SK-N-SH (cell line): ENCODE measurements around the gene GPC4. TPM values are rescaled to one million over a fixed set of nuclear protein-coding genes. Genes with fewer than 3 reads are reported as not detected.
A peak's percentile ranks its signal among the peaks of the same experiment; 100 is the strongest.

Experiments
- CTCF ChIA-PET: fragments of 300-600, 350-600 bp; formaldehyde crosslinking; extraction: SDS; loops from one replicate; lab custom pipeline; 2021; lab: Yijun Ruan, JAX
- POLR2A ChIA-PET: fragments of 350-600 bp; sonication (Branson Sonifier 250); formaldehyde crosslinking; extraction: SDS; loops from one replicate; lab custom pipeline; 2020; ENCODE audit warnings: antibody characterized with exemption, inconsistent platforms; lab: Yijun Ruan, JAX
- DNase-seq: peaks from one replicate; pipeline ENCODE4 v3.0.0; 2012
- H2AFZ ChIP-seq: fragments of 200-600 bp; sonication (generic); 2 replicates; pipeline ENCODE4 v1.8.1; 2016; ENCODE audit warnings: antibody characterized with exemption, mild to moderate bottlenecking, low read depth
- H3F3A ChIP-seq: fragments of 200-600 bp; sonication (generic); replicated peaks from 2 replicates; pipeline ENCODE3; 2016; ENCODE audit warnings: antibody characterized with exemption, mild to moderate bottlenecking; ENCODE audit not compliant: insufficient read depth
- H3K27ac ChIP-seq, 2 experiments: fragments of 200-500 bp in 1 of 2; fragments of 200-600 bp in 1 of 2; sonication (Bioruptor generic) in 1 of 2; sonication (generic), shearing (Covaris generic) in 1 of 2; 2 replicates each; pipeline versions ENCODE4 v1.5.1 to v1.6.1; 2014 to 2016; ENCODE audit warnings: low read depth in 2 of 2, inconsistent platforms in 1 of 2, low read length in 1 of 2, mild to moderate bottlenecking in 1 of 2, mixed read lengths in 1 of 2
- H3K27me3 ChIP-seq: fragments of 200-600 bp; sonication (generic), shearing (Covaris generic); 2 replicates; pipeline ENCODE4 v1.6.1; 2016; ENCODE audit warnings: mixed run types; ENCODE audit not compliant: insufficient read depth
- H3K36me3 ChIP-seq, 2 experiments: fragments of 200-500 bp in 1 of 2; fragments of 200-600 bp in 1 of 2; sonication (Bioruptor generic) in 1 of 2; sonication (generic) in 1 of 2; replicated peaks in 1 of 2; 2 replicates each; pipeline versions ENCODE3 to v1.5.1; 2014 to 2016; ENCODE audit warnings: low read length in 1 of 2, mild to moderate bottlenecking in 1 of 2; ENCODE audit not compliant: insufficient read depth in 2 of 2, control insufficient read depth in 1 of 2
- H3K4me1 ChIP-seq, 2 experiments: fragments of 200-500 bp in 1 of 2; fragments of 200-600 bp in 1 of 2; sonication (Bioruptor generic) in 1 of 2; sonication (generic), shearing (Covaris generic) in 1 of 2; 2 replicates each; pipeline versions ENCODE4 v1.5.1 to v1.6.1; 2014 to 2016; ENCODE audit warnings: low read depth in 1 of 2, low read length in 1 of 2, mixed run types in 1 of 2; ENCODE audit not compliant: insufficient read depth in 2 of 2, control insufficient read depth in 1 of 2
- H3K4me2 ChIP-seq: fragments of 200-600 bp; sonication (generic), shearing (Covaris generic); 2 replicates; pipeline ENCODE4 v1.6.1; 2017; ENCODE audit warnings: mixed run types
- H3K4me3 ChIP-seq, 2 experiments: fragments of 200-500 bp in 1 of 2; fragments of 200-600 bp in 1 of 2; sonication (Bioruptor generic) in 1 of 2; sonication (generic), shearing (Covaris generic) in 1 of 2; 2 replicates each; pipeline versions ENCODE4 v1.5.1 to v1.8.1; 2014 to 2016; ENCODE audit warnings: low read depth in 2 of 2, inconsistent platforms in 1 of 2, low read length in 1 of 2, mild to moderate bottlenecking in 1 of 2, mixed read lengths in 1 of 2, moderate library complexity in 1 of 2
- H3K79me2 ChIP-seq: fragments of 200-600 bp; sonication (generic); 2 replicates; pipeline ENCODE4 v1.8.1; 2017; ENCODE audit warnings: mild to moderate bottlenecking; ENCODE audit not compliant: insufficient read depth
- H3K9ac ChIP-seq: fragments of 200-600 bp; sonication (generic); 2 replicates; pipeline ENCODE4 v1.6.1; 2017; ENCODE audit warnings: mixed run types
- H3K9me2 ChIP-seq: fragments of 200-600 bp; sonication (generic); 2 replicates; pipeline ENCODE4 v1.6.1; 2017; ENCODE audit warnings: mixed run types
- H3K9me3 ChIP-seq: fragments of 200-600 bp; sonication (generic); 2 replicates; pipeline ENCODE4 v1.6.1; 2017; ENCODE audit warnings: mixed run types, mild to moderate bottlenecking, moderate library complexity
- H4K20me1 ChIP-seq: fragments of 200-600 bp; sonication (generic); 2 replicates; pipeline ENCODE4 v1.6.1; 2017; ENCODE audit warnings: mild to moderate bottlenecking, mixed run types; ENCODE audit not compliant: insufficient read depth
- ELF1 ChIP-seq: IDR thresholded peaks from 2 replicates; pipeline ENCODE4 v1.4.0; 2012
- EZH2phosphoT487 ChIP-seq: fragments of 200-600 bp; sonication (generic); IDR thresholded peaks from 2 replicates; pipeline ENCODE4 v1.6.1; 2017; ENCODE audit warnings: low read depth, mixed run types, mild to moderate bottlenecking, antibody characterized with exemption, moderate library complexity, borderline replicate concordance
- FOSL2 ChIP-seq: IDR thresholded peaks from 2 replicates; pipeline ENCODE4 v1.4.0; 2012; ENCODE audit warnings: low read depth, mild to moderate bottlenecking, moderate library complexity, borderline replicate concordance
- GABPA ChIP-seq: IDR thresholded peaks from 2 replicates; pipeline ENCODE4 v1.4.0; 2012; ENCODE audit warnings: low read depth, mild to moderate bottlenecking
- MEF2A ChIP-seq: IDR thresholded peaks from 2 replicates; pipeline ENCODE4 v1.4.0; 2012; ENCODE audit warnings: low read depth, borderline replicate concordance
- NFIC ChIP-seq: IDR thresholded peaks from 2 replicates; pipeline ENCODE4 v1.4.0; 2012; ENCODE audit warnings: borderline replicate concordance
- NRF1 ChIP-seq: IDR thresholded peaks from 2 replicates; pipeline ENCODE4 v1.6.1; 2012; ENCODE audit warnings: low read depth, mild to moderate bottlenecking, low read length
- RAD21 ChIP-seq: IDR thresholded peaks from 2 replicates; pipeline ENCODE4 v1.6.1; 2012; ENCODE audit warnings: mild to moderate bottlenecking, low read length
- RFX5 ChIP-seq: IDR thresholded peaks from 2 replicates; pipeline ENCODE4 v1.6.1; 2012; ENCODE audit warnings: mild to moderate bottlenecking, improper control_type of control experiment, low read length
- TEAD4 ChIP-seq: IDR thresholded peaks from 2 replicates; pipeline ENCODE4 v1.4.0; 2012; ENCODE audit warnings: mild to moderate bottlenecking, borderline replicate concordance; ENCODE audit not compliant: insufficient read depth
- YY1 ChIP-seq: IDR thresholded peaks from 2 replicates; pipeline ENCODE4 v1.4.0; 2012; ENCODE audit warnings: low read depth, mild to moderate bottlenecking
- ZBTB33 ChIP-seq: IDR thresholded peaks from 2 replicates; pipeline ENCODE4 v1.4.0; 2012; ENCODE audit warnings: low read depth, borderline replicate concordance
- WGBS: methylation state at CpG from one replicate; pipeline ENCODE4 v1.1.6; 2017; ENCODE audit warnings: low lambda C conversion rate; 5-methylcytosine and 5-hydroxymethylcytosine counted together
- polyA plus RNA-seq, 3 experiments: library from polyadenylated mRNA; depleted of rRNA; stranded (reverse); fragments of >200 nt; gene quantifications; 2 replicates each; pipeline ENCODE4 v1.2.3, GENCODE V29; 2012
- TF ChIP-seq, protein P1 (sequence below): fragments of 150-350 bp; IDR thresholded peaks from 2 replicates; pipeline ENCODE4 v1.6.1; 2017; ENCODE audit warnings: antibody characterized with exemption, low read length, low read depth, borderline replicate concordance
- TF ChIP-seq, protein P2 (sequence below): fragments of 200-600 bp; sonication (generic); IDR thresholded peaks from 2 replicates; pipeline ENCODE4 v1.6.1; 2017; ENCODE audit warnings: antibody characterized with exemption, mild to moderate bottlenecking, moderate library complexity
- TF ChIP-seq, protein P3 (sequence below): IDR thresholded peaks from 2 replicates; pipeline ENCODE4; 2012

The GPC4 gene
- polyA plus RNA-seq, 1 of the 3 experiments (the other 2 are of a cell fraction) = 0.16 TPM

DNA sequence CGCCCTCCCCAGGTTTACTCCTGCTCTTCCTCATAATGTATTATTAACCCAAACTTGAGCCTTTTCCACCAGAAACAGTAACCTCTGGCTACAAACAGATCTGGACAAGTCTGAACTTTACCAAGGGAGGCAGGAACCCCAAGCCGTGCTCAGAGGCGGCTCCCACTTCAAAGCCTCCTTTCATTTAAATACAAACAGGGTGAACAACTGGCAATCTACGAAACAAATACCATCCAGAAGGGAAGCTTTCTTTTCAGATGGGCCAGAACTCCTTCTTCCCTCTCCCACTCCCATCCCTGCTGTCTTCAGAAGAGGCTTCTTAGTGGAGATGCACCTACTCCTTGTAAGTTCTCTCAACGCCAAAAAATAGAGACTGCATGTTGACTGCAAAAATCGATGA is 2.1 kb upstream of the GPC4 start:
- Histone ChIP-seq H3K9me2 (no peaks in the 10 kb centered on the region), H3K9me3 (no peaks in the 10 kb centered on the region), H3K27me3 (peaks cover 36% of the 10 kb centered on the region; the same call in 1 of the 2 replicates), H3K4me1 (no peaks in the 10 kb centered on the region; a peak in 1 of 4 replicates), H3K4me2 (no peak overlapping the region), H3K9ac (no peak overlapping the region), H3F3A (no peaks in the 10 kb centered on the region), H4K20me1 (no peaks in the 10 kb centered on the region), H2AFZ (no peak overlapping the region), H3K4me3 (no peak overlapping the region), H3K27ac (no peak overlapping the region), H3K79me2 (no peaks in the 10 kb centered on the region), H3K36me3 (no peaks in the 10 kb centered on the region)
- CTCF ChIA-PET = interaction anchor here (0.6 kb wide), 1 partner anchor 397 kb away, joined by 3 read pairs; no protein-coding TSS in a partner anchor
- 25% methylated on average over 6 of the region's 6 CpGs for WGBS
- POLR2A ChIA-PET = no interaction called here
- no peak for DNase-seq
- TF ChIP-seq ZBTB33 (no peak), RAD21 (no peak)

DNA sequence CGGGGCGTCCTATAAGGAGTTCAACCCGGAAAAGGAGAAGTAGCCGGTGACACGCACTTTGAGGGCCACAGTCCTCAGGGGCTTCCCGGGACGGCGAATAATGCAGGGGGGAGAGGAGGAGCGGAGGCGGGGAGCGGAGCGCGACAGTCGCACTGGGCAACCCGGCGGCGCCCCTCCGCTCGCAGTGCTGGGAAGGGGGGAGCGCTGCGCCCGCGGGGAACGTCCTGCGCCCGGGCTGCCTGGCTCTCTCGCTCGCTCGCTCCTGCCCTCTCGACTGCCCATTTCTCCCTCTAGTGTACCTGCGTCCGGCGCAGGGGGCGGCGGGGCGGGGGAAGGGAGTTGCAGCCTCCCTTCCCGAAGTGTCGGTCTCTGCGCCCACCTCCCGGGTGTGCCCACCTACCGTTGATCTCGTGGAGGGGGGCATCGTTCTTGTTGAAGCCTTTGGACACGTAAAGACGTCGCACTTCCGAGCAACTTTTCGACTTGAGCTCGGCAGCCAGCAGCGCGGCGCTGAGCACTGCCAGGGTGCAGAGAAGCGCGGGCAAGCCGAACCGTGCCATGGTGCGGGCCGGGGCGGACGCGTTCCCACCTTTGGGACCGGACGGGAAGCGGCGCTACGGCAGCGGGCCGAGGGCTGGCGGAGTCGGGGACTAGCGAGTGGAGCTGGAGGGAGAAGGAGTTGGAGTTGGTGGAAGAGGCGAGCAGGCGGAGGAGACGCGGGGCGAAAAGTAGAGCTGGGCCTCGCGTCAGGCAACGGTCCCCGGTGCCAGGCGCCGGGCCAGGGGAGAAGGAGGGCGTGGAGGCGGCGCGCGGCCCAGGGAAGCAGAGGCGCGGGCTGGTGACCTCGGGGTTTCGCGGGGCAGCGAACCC is 648 bp downstream of the GPC4 start:
- Histone ChIP-seq H3K9me2 (no peaks in the 10 kb centered on the region), H3K9ac (no peak overlapping the region), H4K20me1 (no peaks in the 10 kb centered on the region), H3K4me2 (peak overlapping the region; percentile 37; the same call in 1 of the 2 replicates), H3K27me3 (peaks cover 42% of the 10 kb centered on the region; the same call in 1 of the 2 replicates), H3K4me3 (peak overlapping the region in 1 of 2 experiments; percentile 34; a peak in 1 of 4 replicates), H3F3A (no peaks in the 10 kb centered on the region), H3K79me2 (no peaks in the 10 kb centered on the region), H2AFZ (no peak overlapping the region), H3K4me1 (no peaks in the 10 kb centered on the region; a peak in 1 of 4 replicates), H3K36me3 (no peaks in the 10 kb centered on the region), H3K27ac (no peak overlapping the region), H3K9me3 (no peaks in the 10 kb centered on the region)
- 21% methylated on average over 55 of the region's 93 CpGs for WGBS
- DNase-seq = peak; percentile 51
- CTCF ChIA-PET = interaction anchor here (1.1 kb wide), 1 partner anchor 13 kb away, joined by 3 read pairs; no protein-coding TSS in a partner anchor
- POLR2A ChIA-PET = interaction anchor here (0.6 to 1.0 kb wide), 2 partner anchors 9 to 809 kb away, joined by 3 read pairs; no protein-coding TSS in a partner anchor
- TF ChIP-seq MEF2A = no peak
- TF ChIP-seq, protein P1, sequence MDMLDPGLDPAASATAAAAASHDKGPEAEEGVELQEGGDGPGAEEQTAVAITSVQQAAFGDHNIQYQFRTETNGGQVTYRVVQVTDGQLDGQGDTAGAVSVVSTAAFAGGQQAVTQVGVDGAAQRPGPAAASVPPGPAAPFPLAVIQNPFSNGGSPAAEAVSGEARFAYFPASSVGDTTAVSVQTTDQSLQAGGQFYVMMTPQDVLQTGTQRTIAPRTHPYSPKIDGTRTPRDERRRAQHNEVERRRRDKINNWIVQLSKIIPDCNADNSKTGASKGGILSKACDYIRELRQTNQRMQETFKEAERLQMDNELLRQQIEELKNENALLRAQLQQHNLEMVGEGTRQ = no peak
- TF ChIP-seq EZH2phosphoT487 = no peak
- TF ChIP-seq, protein P2, sequence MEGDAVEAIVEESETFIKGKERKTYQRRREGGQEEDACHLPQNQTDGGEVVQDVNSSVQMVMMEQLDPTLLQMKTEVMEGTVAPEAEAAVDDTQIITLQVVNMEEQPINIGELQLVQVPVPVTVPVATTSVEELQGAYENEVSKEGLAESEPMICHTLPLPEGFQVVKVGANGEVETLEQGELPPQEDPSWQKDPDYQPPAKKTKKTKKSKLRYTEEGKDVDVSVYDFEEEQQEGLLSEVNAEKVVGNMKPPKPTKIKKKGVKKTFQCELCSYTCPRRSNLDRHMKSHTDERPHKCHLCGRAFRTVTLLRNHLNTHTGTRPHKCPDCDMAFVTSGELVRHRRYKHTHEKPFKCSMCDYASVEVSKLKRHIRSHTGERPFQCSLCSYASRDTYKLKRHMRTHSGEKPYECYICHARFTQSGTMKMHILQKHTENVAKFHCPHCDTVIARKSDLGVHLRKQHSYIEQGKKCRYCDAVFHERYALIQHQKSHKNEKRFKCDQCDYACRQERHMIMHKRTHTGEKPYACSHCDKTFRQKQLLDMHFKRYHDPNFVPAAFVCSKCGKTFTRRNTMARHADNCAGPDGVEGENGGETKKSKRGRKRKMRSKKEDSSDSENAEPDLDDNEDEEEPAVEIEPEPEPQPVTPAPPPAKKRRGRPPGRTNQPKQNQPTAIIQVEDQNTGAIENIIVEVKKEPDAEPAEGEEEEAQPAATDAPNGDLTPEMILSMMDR = no peak
- TF ChIP-seq YY1 = no peak
- no peak for TF ChIP-seq RAD21
- TF ChIP-seq GABPA = no peak
- no peak for TF ChIP-seq FOSL2
- TF ChIP-seq NRF1 = no peak
- no peak for TF ChIP-seq RFX5
- TF ChIP-seq TEAD4 = no peak
- TF ChIP-seq ELF1 = no peak
- no peak for TF ChIP-seq NFIC
- TF ChIP-seq, protein P3, sequence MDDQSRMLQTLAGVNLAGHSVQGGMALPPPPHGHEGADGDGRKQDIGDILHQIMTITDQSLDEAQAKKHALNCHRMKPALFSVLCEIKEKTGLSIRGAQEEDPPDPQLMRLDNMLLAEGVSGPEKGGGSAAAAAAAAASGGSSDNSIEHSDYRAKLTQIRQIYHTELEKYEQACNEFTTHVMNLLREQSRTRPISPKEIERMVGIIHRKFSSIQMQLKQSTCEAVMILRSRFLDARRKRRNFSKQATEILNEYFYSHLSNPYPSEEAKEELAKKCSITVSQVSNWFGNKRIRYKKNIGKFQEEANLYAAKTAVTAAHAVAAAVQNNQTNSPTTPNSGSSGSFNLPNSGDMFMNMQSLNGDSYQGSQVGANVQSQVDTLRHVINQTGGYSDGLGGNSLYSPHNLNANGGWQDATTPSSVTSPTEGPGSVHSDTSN = no peak
